OCI-LY7 (cell line): Measurements from ENCODE around the gene SEC31B. TPM values are rescaled to one million over a fixed set of nuclear protein-coding genes. Genes with fewer than 3 reads are reported as not detected.
A peak's percentile ranks its signal among the peaks of the same experiment; 100 is the strongest.

ENCODE experiments used
- BruUV-seq: library from RNA; stranded (reverse); fragments of 400-500 nt; replicated peaks from 2 replicates; lab custom pipeline; 2021; lab: Mats Ljungman, UMichigan
- CTCF ChIA-PET: fragments of 300-600 bp; sonication (Branson Sonifier 250); formaldehyde crosslinking; loops from one replicate; lab custom pipeline; 2022; ENCODE audit warnings: antibody characterized with exemption; ENCODE audit not compliant: unreplicated experiment; lab: Charles Lee
- POLR2A ChIA-PET: fragments of 300-600 bp; sonication (Branson Sonifier 250); formaldehyde crosslinking; loops from one replicate; lab custom pipeline; 2022; ENCODE audit warnings: antibody characterized with exemption; lab: Charles Lee
- DNase-seq: peaks from one replicate; pipeline ENCODE4 v3.0.0-alpha.2; 2015; ENCODE audit warnings: low spot score
- H2AFZ ChIP-seq: fragments of 200-600 bp; sonication (generic), shearing (Covaris generic); 2 replicates; pipeline ENCODE4 v1.6.1; 2014; ENCODE audit warnings: mild to moderate bottlenecking, antibody characterized with exemption, low read length, moderate library complexity
- H3K27ac ChIP-seq: fragments of 200-600 bp; sonication (generic); 2 replicates; pipeline ENCODE4 v1.5.1; 2014; ENCODE audit warnings: mixed run types, low read depth, mild to moderate bottlenecking, moderate library complexity, low read length, inconsistent platforms; ENCODE audit not compliant: poor library complexity, severe bottlenecking
- H3K36me3 ChIP-seq: fragments of 200-600 bp; sonication (generic); 2 replicates; pipeline ENCODE4 v1.6.1; 2014; ENCODE audit warnings: mild to moderate bottlenecking, antibody characterized with exemption, low read length, moderate library complexity, mixed read lengths; ENCODE audit not compliant: insufficient read depth
- H3K4me1 ChIP-seq: fragments of 200-600 bp; sonication (generic); 2 replicates; pipeline ENCODE4 v1.5.1; 2014; ENCODE audit warnings: mild to moderate bottlenecking, low read length; ENCODE audit not compliant: insufficient read depth, poor library complexity, severe bottlenecking
- H3K4me2 ChIP-seq: fragments of 200-600 bp; sonication (generic); 2 replicates; pipeline ENCODE4 v1.6.1; 2014; ENCODE audit warnings: mild to moderate bottlenecking, low read length
- H3K4me3 ChIP-seq: fragments of 200-600 bp; sonication (generic); 2 replicates; pipeline ENCODE4 v1.5.1; 2014; ENCODE audit warnings: mild to moderate bottlenecking, low read depth, low read length; ENCODE audit not compliant: poor library complexity, severe bottlenecking
- H3K79me2 ChIP-seq: fragments of 200-600 bp; sonication (generic); 2 replicates; pipeline ENCODE4 v1.6.1; 2016; ENCODE audit warnings: low read depth, mild to moderate bottlenecking, low read length, moderate library complexity, mixed read lengths; ENCODE audit not compliant: insufficient read depth
- H3K9me2 ChIP-seq: fragments of 200-600 bp; sonication (generic); 2 replicates; pipeline ENCODE4 v1.6.1; 2016; ENCODE audit warnings: mild to moderate bottlenecking, low read length, mixed read lengths; ENCODE audit not compliant: insufficient read depth
- H3K9me3 ChIP-seq: fragments of 200-600 bp; sonication (generic); 2 replicates; pipeline ENCODE4 v1.6.1; 2014; ENCODE audit warnings: mild to moderate bottlenecking, mixed run types, low read length, mixed read lengths
- H4K20me1 ChIP-seq: fragments of 200-600 bp; sonication (generic); 2 replicates; pipeline ENCODE4 v1.6.1; 2014; ENCODE audit warnings: mild to moderate bottlenecking, antibody characterized with exemption, low read length, moderate library complexity, mixed read lengths; ENCODE audit not compliant: insufficient read depth
- EZH2phosphoT487 ChIP-seq: fragments of 200-600 bp; sonication (generic); IDR thresholded peaks from 2 replicates; pipeline ENCODE4 v1.6.1; 2018; ENCODE audit warnings: low read depth, borderline replicate concordance, mild to moderate bottlenecking, mixed run types, antibody characterized with exemption, low read length, moderate library complexity, mixed read lengths
- intact Hi-C: fragments of 100-400 bp; cut with micrococcal nuclease; formaldehyde crosslinking; loops from one replicate; pipeline ENCODE4 v1.10.0; 2022; ENCODE audit not compliant: unreplicated experiment
- total RNA-seq, 2 experiments: library from RNA; depleted of rRNA in 1 of 2; stranded (reverse); fragments of >200 nt in 1 of 2; shearing (Covaris generic) in 1 of 2; gene quantifications; 2 replicates each; pipeline ENCODE4 v1.2.3, GENCODE V29; 2014 to 2022
- TF ChIP-seq, protein P1 (sequence below): fragments of 200-600 bp; sonication (generic); conservative IDR thresholded peaks from 2 replicates; pipeline ENCODE4 v1.5.1; 2014; ENCODE audit warnings: mild to moderate bottlenecking, antibody characterized with exemption, low read length, moderate library complexity, mixed read lengths

SEC31B gene
- total RNA-seq, 2 experiments from 2014 or later: 12.5 to 26.0 TPM

- H3K36me3 ChIP-seq: peaks cover 30% of the 10 kb centered on the region
- H3K4me1 ChIP-seq: peaks cover 34% of the 10 kb centered on the region
- CTCF ChIA-PET: interaction anchor here (0.6 to 1.0 kb wide), 3 partner anchors 10 to 34 kb away, joined by 3 to 6 read pairs (median 4); no protein-coding TSS in a partner anchor
- peak within 1 kb of the TSS; percentile 99 for H2AFZ ChIP-seq
- POLR2A ChIA-PET: interaction anchor here (0.6 to 2.1 kb wide), 18 partner anchors 8 to 1981 kb away, joined by 3 to 10 read pairs (median 4); no protein-coding TSS in a partner anchor
- H3K4me2 ChIP-seq: peak within 1 kb of the TSS; percentile 85
- H4K20me1 ChIP-seq: no peaks in the 10 kb centered on the region
- BruUV-seq: no TSS peak
- peak within 1 kb of the TSS; percentile 58 for H3K27ac ChIP-seq
- peaks cover 5% of the 10 kb centered on the region; the same call in 1 of the 2 replicates for H3K9me3 ChIP-seq
- TF ChIP-seq, protein P1, sequence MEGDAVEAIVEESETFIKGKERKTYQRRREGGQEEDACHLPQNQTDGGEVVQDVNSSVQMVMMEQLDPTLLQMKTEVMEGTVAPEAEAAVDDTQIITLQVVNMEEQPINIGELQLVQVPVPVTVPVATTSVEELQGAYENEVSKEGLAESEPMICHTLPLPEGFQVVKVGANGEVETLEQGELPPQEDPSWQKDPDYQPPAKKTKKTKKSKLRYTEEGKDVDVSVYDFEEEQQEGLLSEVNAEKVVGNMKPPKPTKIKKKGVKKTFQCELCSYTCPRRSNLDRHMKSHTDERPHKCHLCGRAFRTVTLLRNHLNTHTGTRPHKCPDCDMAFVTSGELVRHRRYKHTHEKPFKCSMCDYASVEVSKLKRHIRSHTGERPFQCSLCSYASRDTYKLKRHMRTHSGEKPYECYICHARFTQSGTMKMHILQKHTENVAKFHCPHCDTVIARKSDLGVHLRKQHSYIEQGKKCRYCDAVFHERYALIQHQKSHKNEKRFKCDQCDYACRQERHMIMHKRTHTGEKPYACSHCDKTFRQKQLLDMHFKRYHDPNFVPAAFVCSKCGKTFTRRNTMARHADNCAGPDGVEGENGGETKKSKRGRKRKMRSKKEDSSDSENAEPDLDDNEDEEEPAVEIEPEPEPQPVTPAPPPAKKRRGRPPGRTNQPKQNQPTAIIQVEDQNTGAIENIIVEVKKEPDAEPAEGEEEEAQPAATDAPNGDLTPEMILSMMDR: peak; percentile 95
- no peak for TF ChIP-seq EZH2phosphoT487
- H3K4me3 ChIP-seq: peak within 1 kb of the TSS; percentile 84
- peaks cover 29% of the 10 kb centered on the region; the same call in 1 of the 2 replicates for H3K79me2 ChIP-seq
- no peaks in the 10 kb centered on the region for H3K9me2 ChIP-seq
- peak; percentile 97 for DNase-seq
- intact Hi-C loops: loop anchor here (2.0 kb wide), 1 partner anchor 189 kb away; the partner anchor contains the start of gene SCD
These were observed 16.2 kb upstream of the SEC31B start, which contains the start of gene HIF1AN for GRCh38 chr10:100535715-100536353. Gene HIF1AN (plus strand): TSS chr10:100535943. CDS start chr10:100535959, 16 bp downstream.

- DNase-seq: no peak
- BruUV-seq: no TSS peak
- peak overlapping the region; percentile 84 for H3K4me3 ChIP-seq
- TF ChIP-seq, protein P1: no peak
- TF ChIP-seq EZH2phosphoT487: no peak
- no peaks in the 10 kb centered on the region for H3K9me2 ChIP-seq
- H3K79me2 ChIP-seq: peaks cover 29% of the 10 kb centered on the region; the same call in 1 of the 2 replicates
- peak overlapping the region; percentile 99 for H2AFZ ChIP-seq
- H3K4me1 ChIP-seq: peaks cover 37% of the 10 kb centered on the region
- H3K4me2 ChIP-seq: peak overlapping the region; percentile 61
- H3K9me3 ChIP-seq: peaks cover 5% of the 10 kb centered on the region; the same call in 1 of the 2 replicates
- H3K27ac ChIP-seq: peak overlapping the region; percentile 58
- peaks cover 25% of the 10 kb centered on the region for H3K36me3 ChIP-seq
- POLR2A ChIA-PET: interaction anchor here (0.6 to 2.1 kb wide), 17 partner anchors 8 to 1981 kb away, joined by 3 to 10 read pairs (median 4); no protein-coding TSS in a partner anchor
- H4K20me1 ChIP-seq: no peaks in the 10 kb centered on the region
- CTCF ChIA-PET: interaction anchor here (0.6 to 1.0 kb wide), 3 partner anchors 11 to 34 kb away, joined by 3 to 6 read pairs (median 4); no protein-coding TSS in a partner anchor
- intact Hi-C loops: loop anchor here (2.0 kb wide), 1 partner anchor 189 kb away; the partner anchor contains the start of gene SCD
These were observed 15.7 kb upstream of the SEC31B start for GRCh38 chr10:100535338-100535714.
